ENCODE measurements around the gene BRDT. TPM values are rescaled to one million over a fixed set of nuclear protein-coding genes. Genes with fewer than 3 reads are reported as not detected.

Gene BRDT
- total and polyA plus RNA-seq, 2 of the 8 experiments (the other 6 are each of a cell fraction or from before 2014, with no cell fraction given): 0.08 TPM; not detected in 1

DNA sequence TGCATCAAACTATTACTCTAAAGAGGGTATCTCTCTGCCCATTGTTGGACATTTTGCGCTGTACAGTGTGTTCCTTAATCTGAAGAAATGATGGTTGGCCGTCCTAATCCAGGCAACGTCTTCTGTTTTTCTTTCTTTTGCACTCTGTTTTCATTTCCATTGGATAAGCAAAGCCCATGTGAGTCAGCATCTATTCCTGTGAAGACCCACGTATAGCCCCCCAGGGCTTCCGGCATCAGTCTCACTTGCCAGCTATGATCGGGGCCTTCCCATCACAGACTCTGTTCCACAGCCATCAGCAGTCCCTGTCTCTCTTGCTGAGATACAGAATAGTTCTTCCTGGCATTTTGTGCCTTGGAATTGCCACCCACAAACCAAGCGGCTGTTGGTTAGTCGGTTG, 29.2 kb upstream of the BRDT start:
- Histone ChIP-seq H2AK5ac (ENCODE audit: low read depth, low read length) (no peak overlapping the region), H3K36me3 (ENCODE audit: control insufficient read depth in 2 of 4, insufficient read depth in 4 of 4, low read length in 3 of 4) (no peaks in the 10 kb centered on the region), H2BK12ac (ENCODE audit: low read depth, low read length) (no peak overlapping the region), H3K18ac (ENCODE audit: extremely low read depth, low read length) (no peak overlapping the region), H2BK5ac (ENCODE audit: low read depth, low read length) (no peak overlapping the region), H4K91ac (replicated peaks; ENCODE audit: insufficient read length, low read length) (no peak overlapping the region), H3K9ac (replicated peaks in 1 of 4; ENCODE audit: extremely low read depth in 1 of 4, low read depth in 3 of 4, low read length in 3 of 4) (no peak overlapping the region), H3K56ac (replicated peaks; ENCODE audit: insufficient read length, low read depth, low read length) (no peak overlapping the region), H3K79me2 (ENCODE audit: control insufficient read depth in 1 of 2, insufficient read depth in 2 of 2, low read length in 2 of 2) (no peaks in the 10 kb centered on the region), H3K27ac (ENCODE audit: low read depth, low read length) (no peak overlapping the region), H2BK20ac (ENCODE audit: low read length) (no peak overlapping the region), H3K4me2 (ENCODE audit: insufficient read depth in 1 of 2, low read depth in 2 of 2, low read length in 2 of 2) (no peak overlapping the region), H3K23me2 (ENCODE audit: low read depth, low read length) (no peaks in the 10 kb centered on the region), H3K23ac (ENCODE audit: insufficient read length) (no peak overlapping the region), H2BK15ac (ENCODE audit: low read length) (no peak overlapping the region), H4K8ac (ENCODE audit: extremely low read depth, insufficient read depth, low read length) (no peak overlapping the region), H3K9me3 (ENCODE audit: insufficient read depth in 2 of 2, low read depth in 1 of 2, low read length in 1 of 2) (no peaks in the 10 kb centered on the region), H2BK120ac (replicated peaks; ENCODE audit: low read depth, low read length) (no peak overlapping the region), H3K4me3 (ENCODE audit: extremely low read depth in 1 of 4, insufficient read depth in 2 of 4, low read depth in 3 of 4, low read length in 4 of 4) (no peak overlapping the region), H3K4ac (replicated peaks; ENCODE audit: insufficient read length, low read depth, low read length) (no peak overlapping the region), H3K4me1 (replicated peaks in 1 of 4; ENCODE audit: control insufficient read depth in 3 of 4, insufficient read depth in 4 of 4, low read length in 3 of 4) (no peaks in the 10 kb centered on the region; a peak in 2 of 7 replicates), H3K79me1 (ENCODE audit: low read depth, low read length) (no peaks in the 10 kb centered on the region), H2AFZ (ENCODE audit: low read length) (peak overlapping the region; percentile 21; the same call in 1 of the 2 replicates), H4K20me1 (replicated peaks in 1 of 2; ENCODE audit: control insufficient read depth in 1 of 2, insufficient read depth in 2 of 2, low read length in 2 of 2) (no peaks in the 10 kb centered on the region), H3K27me3 (replicated peaks in 1 of 4; ENCODE audit: control insufficient read depth in 3 of 4, extremely low read depth in 1 of 4, insufficient read depth in 3 of 4, low read length in 3 of 4) (no peaks in the 10 kb centered on the region), H4K5ac (ENCODE audit: insufficient read length, low read depth, low read length) (no peak overlapping the region), H3K14ac (ENCODE audit: insufficient read length) (no peak overlapping the region)
- DNase-seq (ENCODE audit: low read depth in 1 of 2, low spot score in 2 of 2) (no peak), FAIRE-seq (no peak)
- CTCF ChIA-PET (ENCODE audit: partially characterized antibody): no interaction called here
- WGBS, 2 experiments (ENCODE audit: extremely low coverage in 1 of 2, insufficient coverage in 1 of 2, insufficient read length in 1 of 2, insufficient replicate concordance in 2 of 2, low coverage in 1 of 2, low lambda C conversion rate in 2 of 2, missing lambda C conversion rate in 1 of 2): 85% methylated on average over 8 of the region's 8 CpGs; no CpG with 5 or more reads in 1 of the 2 experiments
- POLR2A ChIA-PET (ENCODE audit: partially characterized antibody): no interaction called here
- TF ChIP-seq NRF1 (IDR thresholded peaks at IDR 0.05; ENCODE audit: low read depth, low read length) (no peak), TAF1 (IDR thresholded peaks at IDR 0.05; ENCODE audit: low read depth, low read length) (no peak), FOSL1 (IDR thresholded peaks at IDR 0.05; ENCODE audit: insufficient read depth, low read depth, low read length) (no peak), CHD1 (IDR thresholded peaks at IDR 0.05; ENCODE audit: low read depth, low read length) (no peak), TAF7 (optimal IDR thresholded peaks at IDR 0.05; ENCODE audit: borderline replicate concordance, low read depth, low read length) (no peak), ASH2L (IDR thresholded peaks at IDR 0.05; ENCODE audit: low read length) (no peak), SRF (IDR thresholded peaks at IDR 0.05; ENCODE audit: low read depth, low read length) (no peak), RFX5 (IDR thresholded peaks at IDR 0.05; ENCODE audit: borderline replicate concordance, low read depth, low read length) (no peak), YY1 (IDR thresholded peaks at IDR 0.05; ENCODE audit: low read depth, low read length) (no peak), TBP (IDR thresholded peaks at IDR 0.05; ENCODE audit: low read depth, low read length) (no peak), KDM5A (IDR thresholded peaks at IDR 0.05; ENCODE audit: low read length) (no peak), RBBP5 (IDR thresholded peaks at IDR 0.05; ENCODE audit: borderline replicate concordance, low read depth, low read length) (no peak), ZNF274 (IDR thresholded peaks at IDR 0.05; ENCODE audit: borderline replicate concordance, extremely low read depth, low read length) (no peak), POU5F1 (IDR thresholded peaks at IDR 0.05; ENCODE audit: low read depth, low read length) (no peak)
